HG03378 (cell line): ENCODE data around the gene CLIC6.

Experiments used
- ATAC-seq: cut with Tn5 transposase; IDR thresholded peaks from one replicate; pipeline ENCODE4 v1.9.1; 2021; ENCODE audit warnings: mild to moderate bottlenecking, moderate library complexity; ENCODE audit not compliant: unreplicated experiment

CLIC6 gene

DNA sequence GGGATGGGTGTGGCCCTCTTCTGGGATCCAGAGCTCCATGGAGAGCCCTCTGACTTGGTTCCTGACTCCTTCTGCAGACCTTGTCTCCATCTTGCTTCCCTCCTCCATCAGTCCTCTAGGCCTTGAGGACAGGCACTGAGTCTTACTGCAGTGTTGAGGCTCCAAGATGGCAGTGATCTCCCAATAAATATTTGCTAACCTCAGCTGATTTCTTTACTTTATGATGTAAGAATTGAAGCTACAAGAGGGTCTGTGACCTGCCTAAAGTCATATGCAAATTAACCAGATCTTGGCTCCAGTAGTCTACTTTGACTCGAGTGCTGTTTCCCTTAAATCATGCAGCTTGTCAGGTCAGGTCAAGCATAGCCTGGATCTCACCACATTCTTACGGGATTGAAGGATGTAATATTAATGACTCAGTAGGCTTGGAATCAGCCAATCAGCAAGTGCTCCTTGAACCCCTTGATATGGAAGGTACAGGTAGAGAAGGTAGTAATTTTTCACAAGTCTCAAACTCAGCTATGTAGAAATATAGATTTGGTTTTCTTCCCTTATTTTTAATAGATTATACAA is 93.0 kb downstream of the CLIC6 start:
- ATAC-seq, result no peak

DNA sequence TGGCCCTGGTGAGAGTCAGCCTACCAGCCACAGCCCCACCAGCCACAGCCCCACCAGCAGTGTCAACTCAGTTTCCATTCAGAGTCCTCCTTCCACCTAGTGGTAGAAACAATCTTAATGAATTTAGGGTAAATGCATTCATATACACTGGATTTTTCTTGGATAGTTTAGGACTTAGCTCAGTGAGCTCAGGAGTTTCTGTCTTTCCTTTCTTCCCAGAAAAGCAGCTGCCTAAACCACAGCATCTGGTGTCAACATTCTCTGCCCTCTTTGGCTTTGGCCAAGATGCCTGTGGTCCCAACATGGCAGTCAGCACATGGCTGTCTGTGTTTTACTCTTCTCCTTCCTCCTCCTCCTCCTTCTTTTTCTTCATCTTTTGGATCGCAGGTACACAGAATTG is 94.0 kb downstream of the CLIC6 start:
- ATAC-seq, result no peak

DNA sequence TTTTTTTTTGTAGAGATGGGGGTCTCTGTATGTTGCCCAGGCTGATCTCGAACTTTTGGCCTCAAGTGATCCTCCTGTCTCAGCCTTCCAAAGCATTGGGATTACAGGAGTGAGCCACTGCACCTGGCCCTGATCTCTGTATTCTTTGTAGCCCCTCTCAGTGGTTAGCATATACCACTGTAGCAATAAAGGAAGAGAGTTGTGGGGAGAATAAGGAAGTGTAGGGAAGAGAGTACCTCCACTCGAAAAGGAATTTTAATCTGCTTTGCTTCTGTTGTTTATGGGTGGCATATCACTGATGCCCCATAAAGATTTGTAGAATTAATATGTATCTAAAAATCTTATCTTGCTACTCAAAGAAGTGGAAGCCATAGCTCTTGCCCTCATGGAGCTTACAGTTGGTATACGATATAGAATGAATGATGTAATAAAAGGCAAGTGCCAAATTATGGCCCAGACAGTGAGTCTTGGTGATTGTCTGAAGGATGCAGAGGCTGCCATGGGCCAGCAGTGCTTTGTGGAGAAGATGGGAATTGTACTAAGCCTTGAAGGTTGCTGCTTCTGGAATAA is 96.0 kb downstream of the CLIC6 start:
- no peak for ATAC-seq

DNA sequence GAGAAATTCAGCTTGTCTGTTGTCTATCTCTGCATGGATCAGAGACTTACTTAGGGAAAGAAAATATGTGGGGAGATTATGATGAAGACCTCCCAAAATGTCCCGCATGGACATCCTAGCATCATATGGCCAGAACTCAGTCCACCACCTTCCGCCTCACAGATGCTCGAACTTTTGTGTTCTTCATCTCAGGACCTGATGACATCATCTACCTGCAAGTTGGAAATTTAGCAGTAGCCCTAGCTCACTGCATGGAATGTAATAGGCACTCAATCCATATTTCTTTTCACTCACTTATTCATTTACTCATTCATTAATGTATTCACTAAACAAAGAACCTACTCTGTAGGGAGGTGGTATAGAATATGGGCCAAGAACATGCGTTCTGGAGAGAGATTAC is 96.8 kb downstream of the CLIC6 start:
- no peak for ATAC-seq

DNA sequence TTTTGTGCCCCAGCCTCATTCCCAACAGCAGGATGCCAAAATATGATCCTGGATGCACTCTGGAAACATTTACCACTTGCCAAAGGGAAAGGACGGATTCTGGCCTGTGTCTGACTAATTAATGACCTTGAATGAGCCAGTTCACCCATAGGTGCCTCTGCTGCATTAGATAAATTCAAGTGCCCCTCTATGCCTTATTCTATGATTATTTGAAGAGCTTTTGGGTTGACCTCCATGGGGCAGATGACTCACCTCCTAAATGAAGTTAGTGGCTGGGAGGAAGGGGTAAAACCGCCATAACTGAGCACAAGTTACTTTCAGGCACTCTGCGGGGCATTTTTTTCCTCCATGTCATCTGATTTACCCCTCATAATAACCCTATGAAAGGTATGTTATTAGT is 98.1 kb downstream of the CLIC6 start:
- ATAC-seq, result no peak
